OCI-LY7 (cell line): ENCODE results near the gene CCT8. TPM values are rescaled to one million over a fixed set of nuclear protein-coding genes. Genes with fewer than 3 reads are reported as not detected.

Experiments used
- BruUV-seq: library from RNA; stranded (reverse); fragments of 400-500 nt; replicated peaks from 2 replicates; lab custom pipeline; 2021; lab: Mats Ljungman, UMichigan
- CTCF ChIA-PET: fragments of 300-600 bp; sonication (Branson Sonifier 250); formaldehyde crosslinking; loops from one replicate; lab custom pipeline; 2022; ENCODE audit warnings: antibody characterized with exemption; ENCODE audit not compliant: unreplicated experiment; lab: Charles Lee
- POLR2A ChIA-PET: fragments of 300-600 bp; sonication (Branson Sonifier 250); formaldehyde crosslinking; loops from one replicate; lab custom pipeline; 2022; ENCODE audit warnings: antibody characterized with exemption; lab: Charles Lee
- DNase-seq: peaks from one replicate; pipeline ENCODE4 v3.0.0-alpha.2; 2015; ENCODE audit warnings: low spot score
- H2AFZ ChIP-seq: fragments of 200-600 bp; sonication (generic), shearing (Covaris generic); 2 replicates; pipeline ENCODE4 v1.6.1; 2014; ENCODE audit warnings: mild to moderate bottlenecking, antibody characterized with exemption, low read length, moderate library complexity
- H3K27ac ChIP-seq: fragments of 200-600 bp; sonication (generic); 2 replicates; pipeline ENCODE4 v1.5.1; 2014; ENCODE audit warnings: mixed run types, low read depth, mild to moderate bottlenecking, moderate library complexity, low read length, inconsistent platforms; ENCODE audit not compliant: poor library complexity, severe bottlenecking
- H3K36me3 ChIP-seq: fragments of 200-600 bp; sonication (generic); 2 replicates; pipeline ENCODE4 v1.6.1; 2014; ENCODE audit warnings: mild to moderate bottlenecking, antibody characterized with exemption, low read length, moderate library complexity, mixed read lengths; ENCODE audit not compliant: insufficient read depth
- H3K4me1 ChIP-seq: fragments of 200-600 bp; sonication (generic); 2 replicates; pipeline ENCODE4 v1.5.1; 2014; ENCODE audit warnings: mild to moderate bottlenecking, low read length; ENCODE audit not compliant: insufficient read depth, poor library complexity, severe bottlenecking
- H3K4me2 ChIP-seq: fragments of 200-600 bp; sonication (generic); 2 replicates; pipeline ENCODE4 v1.6.1; 2014; ENCODE audit warnings: mild to moderate bottlenecking, low read length
- H3K4me3 ChIP-seq: fragments of 200-600 bp; sonication (generic); 2 replicates; pipeline ENCODE4 v1.5.1; 2014; ENCODE audit warnings: mild to moderate bottlenecking, low read depth, low read length; ENCODE audit not compliant: poor library complexity, severe bottlenecking
- H3K79me2 ChIP-seq: fragments of 200-600 bp; sonication (generic); 2 replicates; pipeline ENCODE4 v1.6.1; 2016; ENCODE audit warnings: low read depth, mild to moderate bottlenecking, low read length, moderate library complexity, mixed read lengths; ENCODE audit not compliant: insufficient read depth
- H3K9me2 ChIP-seq: fragments of 200-600 bp; sonication (generic); 2 replicates; pipeline ENCODE4 v1.6.1; 2016; ENCODE audit warnings: mild to moderate bottlenecking, low read length, mixed read lengths; ENCODE audit not compliant: insufficient read depth
- H3K9me3 ChIP-seq: fragments of 200-600 bp; sonication (generic); 2 replicates; pipeline ENCODE4 v1.6.1; 2014; ENCODE audit warnings: mild to moderate bottlenecking, mixed run types, low read length, mixed read lengths
- H4K20me1 ChIP-seq: fragments of 200-600 bp; sonication (generic); 2 replicates; pipeline ENCODE4 v1.6.1; 2014; ENCODE audit warnings: mild to moderate bottlenecking, antibody characterized with exemption, low read length, moderate library complexity, mixed read lengths; ENCODE audit not compliant: insufficient read depth
- CTCF ChIP-seq: fragments of 200-600 bp; sonication (generic); conservative IDR thresholded peaks from 2 replicates; pipeline ENCODE4 v1.5.1; 2014; ENCODE audit warnings: mild to moderate bottlenecking, antibody characterized with exemption, low read length, moderate library complexity, mixed read lengths
- EZH2phosphoT487 ChIP-seq: fragments of 200-600 bp; sonication (generic); IDR thresholded peaks from 2 replicates; pipeline ENCODE4 v1.6.1; 2018; ENCODE audit warnings: low read depth, borderline replicate concordance, mild to moderate bottlenecking, mixed run types, antibody characterized with exemption, low read length, moderate library complexity, mixed read lengths
- intact Hi-C: fragments of 100-400 bp; cut with micrococcal nuclease; formaldehyde crosslinking; loops from one replicate; pipeline ENCODE4 v1.10.0; 2022; ENCODE audit not compliant: unreplicated experiment
- total RNA-seq, 2 experiments: library from RNA; depleted of rRNA in 1 of 2; stranded (reverse); fragments of >200 nt in 1 of 2; shearing (Covaris generic) in 1 of 2; gene quantifications; 2 replicates each; pipeline ENCODE4 v1.2.3, GENCODE V29; 2014 to 2022

Gene CCT8
- total RNA-seq, 2 experiments from 2014 or later = 229 to 375 TPM

GRCh38 chr21:29030909-29031308 lies 42.5 kb downstream of the CCT8 start:
- no TSS peak for BruUV-seq
- POLR2A ChIA-PET = interaction anchor here (0.7 to 1.1 kb wide), 3 partner anchors 9 to 41 kb away, joined by 4 to 9 read pairs (median 5); no protein-coding TSS in a partner anchor
- Histone ChIP-seq H3K4me1 (peaks cover 17% of the 10 kb centered on the region), H3K4me2 (no peak overlapping the region), H3K4me3 (no peak overlapping the region), H3K9me3 (no peaks in the 10 kb centered on the region), H3K79me2 (peaks cover 32% of the 10 kb centered on the region), H3K9me2 (no peaks in the 10 kb centered on the region), H2AFZ (no peak overlapping the region), H3K36me3 (peaks cover 80% of the 10 kb centered on the region), H4K20me1 (no peaks in the 10 kb centered on the region), H3K27ac (no peak overlapping the region)
- intact Hi-C loops = no loop called here
- no peak for TF ChIP-seq CTCF
- TF ChIP-seq EZH2phosphoT487 = no peak
- CTCF ChIA-PET = interaction anchor here (0.6 kb wide), 1 partner anchor 43 kb away, joined by 3 read pairs; the partner anchor contains the start of gene CCT8
- no peak for DNase-seq

DNA sequence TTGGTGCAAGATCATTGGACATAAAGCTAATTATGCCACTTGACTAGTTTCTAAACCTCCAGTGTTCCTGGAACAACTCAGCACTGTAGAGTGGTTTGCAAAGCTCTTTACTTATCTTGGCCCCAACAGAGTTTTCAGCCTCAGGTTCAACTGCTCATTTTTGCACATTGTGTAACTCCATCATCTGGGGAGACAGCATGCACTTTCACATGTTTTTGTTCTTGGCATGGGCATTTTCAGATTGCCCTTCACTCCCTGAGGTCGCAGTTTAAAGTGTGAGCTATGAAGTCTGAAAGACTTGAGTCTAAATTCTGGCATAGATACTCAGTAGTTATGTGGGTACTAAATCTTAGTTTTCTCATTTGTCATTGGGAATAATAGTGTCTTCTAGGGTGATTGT lies 43.9 kb downstream of the CCT8 start:
- no peak for DNase-seq
- no TSS peak for BruUV-seq
- no peaks in the 10 kb centered on the region for H3K9me3 ChIP-seq
- ChIA-PET POLR2A (interaction anchor here (1.1 to 3.3 kb wide), 6 partner anchors 8 to 44 kb away, joined by 3 to 16 read pairs (median 4); partner anchors contain the start of genes CCT8 and LTN1), CTCF (no interaction called here)
- no peak overlapping the region for H3K4me2 ChIP-seq
- TF ChIP-seq CTCF = no peak
- no peak for TF ChIP-seq EZH2phosphoT487
- no peak overlapping the region for H2AFZ ChIP-seq
- intact Hi-C loops = no loop called here
- peaks cover 66% of the 10 kb centered on the region for H3K36me3 ChIP-seq
- no peak overlapping the region for H3K4me3 ChIP-seq
- peaks cover 40% of the 10 kb centered on the region for H3K79me2 ChIP-seq
- no peaks in the 10 kb centered on the region for H3K9me2 ChIP-seq
- peaks cover 22% of the 10 kb centered on the region for H3K4me1 ChIP-seq
- H3K27ac ChIP-seq = no peak overlapping the region
- H4K20me1 ChIP-seq = no peaks in the 10 kb centered on the region

DNA sequence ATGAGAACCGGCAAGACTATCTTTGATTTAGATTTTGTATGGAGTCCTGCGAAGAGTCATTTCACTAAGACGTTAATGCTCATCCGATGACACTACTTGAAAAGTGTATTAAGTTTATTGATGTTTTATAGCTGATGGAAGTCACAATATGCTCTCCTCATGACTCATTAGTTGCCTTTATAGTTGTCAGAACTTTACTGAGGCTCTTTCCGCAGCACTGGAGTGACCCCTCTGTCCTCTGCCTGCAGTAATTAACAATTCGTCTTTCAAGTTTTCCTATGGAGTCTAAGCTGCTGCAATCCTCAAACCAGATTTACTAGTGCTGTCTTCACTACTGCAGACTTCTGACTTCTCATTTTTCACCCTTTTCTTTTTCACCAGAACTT lies 48.1 kb downstream of the CCT8 start:
- Histone ChIP-seq H3K27ac (peak overlapping the region; percentile 79), H4K20me1 (no peaks in the 10 kb centered on the region), H3K79me2 (peaks cover 40% of the 10 kb centered on the region), H3K4me1 (peaks cover 27% of the 10 kb centered on the region), H3K4me3 (peak overlapping the region; percentile 85), H3K9me2 (no peaks in the 10 kb centered on the region), H3K36me3 (peaks cover 26% of the 10 kb centered on the region), H2AFZ (peak overlapping the region; percentile 96), H3K9me3 (no peaks in the 10 kb centered on the region), H3K4me2 (peak overlapping the region; percentile 92)
- ChIA-PET CTCF (no interaction called here), POLR2A (interaction anchor here (0.6 to 5.8 kb wide), 7 partner anchors 15 to 294 kb away, joined by 3 to 54 read pairs (median 4); partner anchors contain the start of gene CCT8)
- DNase-seq = no peak
- TSS peak; percentile 66 for BruUV-seq
- TF ChIP-seq EZH2phosphoT487 (no peak), CTCF (no peak)
- intact Hi-C loops = loop anchor here (2.0 kb wide), 3 partner anchors 23 to 47 kb away; partner anchors contain the start of genes CCT8 and LTN1
